ENCODE data around the gene ASB1. TPM values are rescaled to one million over a fixed set of nuclear protein-coding genes. Genes with fewer than 3 reads are reported as not detected.

The ASB1 gene
- total and polyA plus RNA-seq, 2 of the 13 experiments (the other 11 are each of a cell fraction or from before 2014, with no cell fraction given): 48.6 to 49.2 TPM

GRCh38 chr2:238441262-238442114, 14.8 kb downstream of the ASB1 start (continued):
- TF ChIP-seq AHDC1 (CRISPR knock-in tag; IDR thresholded peaks at IDR 0.05; ENCODE audit: borderline replicate concordance) (no peak), ZBTB34 (CRISPR knock-in tag; IDR thresholded peaks at IDR 0.05) (no peak), FOXA1 (IDR thresholded peaks at IDR 0.05) (no peak), FOXA1 (CRISPR knock-in tag; IDR thresholded peaks at IDR 0.05) (peak; percentile 79), NFAT5 (CRISPR knock-in tag; IDR thresholded peaks at IDR 0.05) (no peak), ELF4 (CRISPR knock-in tag; IDR thresholded peaks at IDR 0.05; ENCODE audit: borderline replicate concordance) (0 out of 2 replicates have a peak, but pooled peaks have one; percentile 59), ZNF205 (CRISPR knock-in tag; IDR thresholded peaks at IDR 0.05) (peak; percentile 90), BRCA1 (CRISPR knock-in tag; IDR thresholded peaks at IDR 0.05) (no peak), ZNF34 (CRISPR knock-in tag; IDR thresholded peaks at IDR 0.05; ENCODE audit: borderline replicate concordance) (0 out of 2 replicates have a peak, but pooled peaks have one; percentile 41), XRCC5 (optimal IDR thresholded peaks at IDR 0.05; ENCODE audit: low read length) (peak; percentile 93), ZSCAN21 (CRISPR knock-in tag; IDR thresholded peaks at IDR 0.05; ENCODE audit: borderline replicate concordance) (no peak), ZNF18 (CRISPR knock-in tag; IDR thresholded peaks at IDR 0.05; ENCODE audit: insufficient replicate concordance) (peak; percentile 21), MAF1 (CRISPR knock-in tag; IDR thresholded peaks at IDR 0.05; ENCODE audit: borderline replicate concordance) (no peak), ZNF879 (CRISPR knock-in tag; IDR thresholded peaks at IDR 0.05) (peak; percentile 88), FOXA3 (CRISPR knock-in tag; IDR thresholded peaks at IDR 0.05) (peak; percentile 70)

All from HepG2 (cell line).